Neural cell (in vitro differentiated cells): ENCODE data around the gene TNKS2. TPM values are rescaled to one million over a fixed set of nuclear protein-coding genes. Genes with fewer than 3 reads are reported as not detected.

ENCODE experiments used
- H2AFZ ChIP-seq: fragments of 200-600, 300-800 bp; sonication (generic), shearing (Covaris generic); 2 replicates; pipeline ENCODE4 v1.6.0; 2014; ENCODE audit warnings: low read depth, mild to moderate bottlenecking, antibody characterized with exemption, low read length, moderate library complexity
- H3F3A ChIP-seq: fragments of 200-600 bp; shearing (Covaris generic); 2 replicates; pipeline ENCODE4 v1.6.1; 2016; ENCODE audit warnings: mild to moderate bottlenecking, moderate library complexity, mixed read lengths, antibody characterized with exemption, low read length; ENCODE audit not compliant: insufficient read depth, poor library complexity, severe bottlenecking
- H3K27ac ChIP-seq: fragments of 200-600, 300-800 bp; sonication (generic), shearing (Covaris generic); 2 replicates; pipeline ENCODE4 v1.5.1; 2014; ENCODE audit warnings: mild to moderate bottlenecking, low read length, moderate library complexity
- H3K27me3 ChIP-seq: fragments of 300-800, 200-600 bp; sonication (generic), shearing (Covaris generic); 2 replicates; pipeline ENCODE4 v1.6.0; 2014; ENCODE audit warnings: mild to moderate bottlenecking, low read depth, low read length, moderate library complexity; ENCODE audit not compliant: insufficient read depth
- H3K36me3 ChIP-seq: fragments of 300-800, 200-600 bp; sonication (generic), shearing (Covaris generic); 2 replicates; pipeline ENCODE4 v1.5.1; 2014; ENCODE audit warnings: mild to moderate bottlenecking, antibody characterized with exemption, low read length, moderate library complexity; ENCODE audit not compliant: insufficient read depth
- H3K4me2 ChIP-seq: fragments of 300-800, 200-600 bp; sonication (generic), shearing (Covaris generic); 2 replicates; pipeline ENCODE4 v1.6.0; 2014; ENCODE audit warnings: mild to moderate bottlenecking, low read length
- H3K4me3 ChIP-seq: fragments of 300-800, 200-600 bp; sonication (generic), shearing (Covaris generic); 2 replicates; pipeline ENCODE4 v1.5.1; 2014; ENCODE audit warnings: mild to moderate bottlenecking, low read length, moderate library complexity
- H3K79me2 ChIP-seq: fragments of 200-600 bp; shearing (Covaris generic); replicated peaks from 2 replicates; pipeline ENCODE4 v1.6.0; 2014; ENCODE audit warnings: mild to moderate bottlenecking, low read length, moderate library complexity; ENCODE audit not compliant: insufficient read depth
- H3K9ac ChIP-seq: fragments of 300-800, 200-600 bp; sonication (generic), shearing (Covaris generic); 2 replicates; pipeline ENCODE4 v1.6.1; 2016; ENCODE audit warnings: mild to moderate bottlenecking, low read length, mixed read lengths
- H3K9me2 ChIP-seq: fragments of 200-600 bp; shearing (Covaris generic); 2 replicates; pipeline ENCODE4 v1.6.1; 2016; ENCODE audit warnings: mild to moderate bottlenecking, low read length, mixed read lengths; ENCODE audit not compliant: insufficient read depth
- H3K9me3 ChIP-seq: fragments of 200-600, 300-800 bp; sonication (generic), shearing (Covaris generic); 2 replicates; pipeline ENCODE4 v1.6.1; 2016; ENCODE audit warnings: mild to moderate bottlenecking, mixed run types, low read length, moderate library complexity, mixed read lengths
- H4K20me1 ChIP-seq: fragments of 200-600 bp; shearing (Covaris generic); 2 replicates; pipeline ENCODE4 v1.6.1; 2016; ENCODE audit warnings: mild to moderate bottlenecking, mixed run types; ENCODE audit not compliant: insufficient read depth
- EP300 ChIP-seq: fragments of 450-650 bp; conservative IDR thresholded peaks from 2 replicates; pipeline ENCODE4 v1.6.1; 2014; ENCODE audit warnings: antibody characterized with exemption, mild to moderate bottlenecking, moderate library complexity; ENCODE audit not compliant: poor library complexity, severe bottlenecking
- EZH2 ChIP-seq: fragments of 200-600, 300-800 bp; shearing (Covaris generic), sonication (generic); IDR thresholded peaks from 2 replicates; pipeline ENCODE4 v1.6.1; 2014; ENCODE audit warnings: antibody characterized with exemption, low read length, borderline replicate concordance, mild to moderate bottlenecking; ENCODE audit not compliant: insufficient read depth, poor library complexity, severe bottlenecking
- MXI1 ChIP-seq: fragments of 450-650 bp; conservative IDR thresholded peaks from 2 replicates; pipeline ENCODE4 v1.6.1; 2014; ENCODE audit warnings: antibody characterized with exemption, mild to moderate bottlenecking; ENCODE audit not compliant: poor library complexity, severe bottlenecking
- POLR2AphosphoS5 ChIP-seq: IDR thresholded peaks from 2 replicates; pipeline ENCODE4 v1.6.1; 2012
- RAD21 ChIP-seq: fragments of 450-650 bp; conservative IDR thresholded peaks from 2 replicates; pipeline ENCODE4 v1.6.1; 2014; ENCODE audit warnings: antibody characterized with exemption, mild to moderate bottlenecking, moderate library complexity
- SMC3 ChIP-seq: fragments of 450-650 bp; conservative IDR thresholded peaks from 2 replicates; pipeline ENCODE4 v1.6.1; 2014; ENCODE audit warnings: antibody characterized with exemption, mild to moderate bottlenecking, moderate library complexity; ENCODE audit not compliant: poor library complexity
- TAF1 ChIP-seq: IDR thresholded peaks from 2 replicates; pipeline ENCODE4 v1.6.1; 2012; ENCODE audit warnings: low read depth
- polyA plus RNA-seq: library from polyadenylated mRNA; depleted of rRNA; stranded (reverse); fragments of >200 nt; gene quantifications from 2 replicates; pipeline ENCODE4 v1.2.3, GENCODE V29; 2014
- TF ChIP-seq, protein P1 (sequence below): fragments of 450-650 bp; IDR thresholded peaks from 2 replicates; pipeline ENCODE4 v1.5.1; 2014; ENCODE audit warnings: antibody characterized with exemption, mild to moderate bottlenecking, moderate library complexity; ENCODE audit not compliant: poor library complexity, severe bottlenecking
- TF ChIP-seq, protein P2 (sequence below): IDR thresholded peaks from 2 replicates; pipeline ENCODE4 v1.6.1; 2012; ENCODE audit warnings: borderline replicate concordance

The TNKS2 gene
- polyA plus RNA-seq, 1 donor from 2014 or later = 28.0 TPM

DNA sequence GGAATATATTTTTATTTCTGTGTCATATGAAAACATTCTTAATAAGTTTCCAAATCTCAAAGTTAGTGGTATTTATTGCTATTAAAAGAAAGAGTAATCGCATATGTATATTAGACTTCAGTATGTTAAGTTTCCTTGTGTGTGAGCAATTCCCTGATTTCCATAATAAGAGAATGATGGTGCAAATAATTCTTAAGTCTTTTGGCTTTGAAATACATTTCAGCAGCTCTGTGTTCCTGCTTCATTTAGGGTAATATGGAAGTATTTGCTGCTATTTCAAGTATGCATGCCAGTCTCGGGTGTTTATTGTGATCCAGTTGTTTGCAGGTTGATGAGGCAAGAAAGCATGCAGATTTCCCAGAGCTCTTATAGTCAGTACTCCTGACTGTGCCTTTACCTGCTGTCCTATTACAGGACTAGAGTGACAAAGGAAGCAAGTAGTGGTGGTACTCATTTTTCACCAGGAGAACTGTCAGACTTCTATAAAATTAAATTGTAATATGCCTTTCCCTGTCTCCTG, 67.4 kb downstream of the TNKS2 start:
- no peaks in the 10 kb centered on the region for H3K9me3 ChIP-seq
- no peaks in the 10 kb centered on the region for H3K9me2 ChIP-seq
- H3K4me2 ChIP-seq = no peak overlapping the region
- H3K36me3 ChIP-seq = peaks cover 15% of the 10 kb centered on the region
- no peaks in the 10 kb centered on the region for H3K27me3 ChIP-seq
- H3K27ac ChIP-seq = no peak overlapping the region
- no peaks in the 10 kb centered on the region for H3K79me2 ChIP-seq
- no peaks in the 10 kb centered on the region for H3F3A ChIP-seq
- no peaks in the 10 kb centered on the region for H4K20me1 ChIP-seq
- no peak overlapping the region for H2AFZ ChIP-seq
- H3K4me3 ChIP-seq = no peak overlapping the region
- TF ChIP-seq, protein P1, sequence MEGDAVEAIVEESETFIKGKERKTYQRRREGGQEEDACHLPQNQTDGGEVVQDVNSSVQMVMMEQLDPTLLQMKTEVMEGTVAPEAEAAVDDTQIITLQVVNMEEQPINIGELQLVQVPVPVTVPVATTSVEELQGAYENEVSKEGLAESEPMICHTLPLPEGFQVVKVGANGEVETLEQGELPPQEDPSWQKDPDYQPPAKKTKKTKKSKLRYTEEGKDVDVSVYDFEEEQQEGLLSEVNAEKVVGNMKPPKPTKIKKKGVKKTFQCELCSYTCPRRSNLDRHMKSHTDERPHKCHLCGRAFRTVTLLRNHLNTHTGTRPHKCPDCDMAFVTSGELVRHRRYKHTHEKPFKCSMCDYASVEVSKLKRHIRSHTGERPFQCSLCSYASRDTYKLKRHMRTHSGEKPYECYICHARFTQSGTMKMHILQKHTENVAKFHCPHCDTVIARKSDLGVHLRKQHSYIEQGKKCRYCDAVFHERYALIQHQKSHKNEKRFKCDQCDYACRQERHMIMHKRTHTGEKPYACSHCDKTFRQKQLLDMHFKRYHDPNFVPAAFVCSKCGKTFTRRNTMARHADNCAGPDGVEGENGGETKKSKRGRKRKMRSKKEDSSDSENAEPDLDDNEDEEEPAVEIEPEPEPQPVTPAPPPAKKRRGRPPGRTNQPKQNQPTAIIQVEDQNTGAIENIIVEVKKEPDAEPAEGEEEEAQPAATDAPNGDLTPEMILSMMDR = no peak
- no peak for TF ChIP-seq MXI1
- TF ChIP-seq EP300 = no peak
- no peak for TF ChIP-seq POLR2AphosphoS5
- no peak for TF ChIP-seq RAD21
- TF ChIP-seq, protein P2, sequence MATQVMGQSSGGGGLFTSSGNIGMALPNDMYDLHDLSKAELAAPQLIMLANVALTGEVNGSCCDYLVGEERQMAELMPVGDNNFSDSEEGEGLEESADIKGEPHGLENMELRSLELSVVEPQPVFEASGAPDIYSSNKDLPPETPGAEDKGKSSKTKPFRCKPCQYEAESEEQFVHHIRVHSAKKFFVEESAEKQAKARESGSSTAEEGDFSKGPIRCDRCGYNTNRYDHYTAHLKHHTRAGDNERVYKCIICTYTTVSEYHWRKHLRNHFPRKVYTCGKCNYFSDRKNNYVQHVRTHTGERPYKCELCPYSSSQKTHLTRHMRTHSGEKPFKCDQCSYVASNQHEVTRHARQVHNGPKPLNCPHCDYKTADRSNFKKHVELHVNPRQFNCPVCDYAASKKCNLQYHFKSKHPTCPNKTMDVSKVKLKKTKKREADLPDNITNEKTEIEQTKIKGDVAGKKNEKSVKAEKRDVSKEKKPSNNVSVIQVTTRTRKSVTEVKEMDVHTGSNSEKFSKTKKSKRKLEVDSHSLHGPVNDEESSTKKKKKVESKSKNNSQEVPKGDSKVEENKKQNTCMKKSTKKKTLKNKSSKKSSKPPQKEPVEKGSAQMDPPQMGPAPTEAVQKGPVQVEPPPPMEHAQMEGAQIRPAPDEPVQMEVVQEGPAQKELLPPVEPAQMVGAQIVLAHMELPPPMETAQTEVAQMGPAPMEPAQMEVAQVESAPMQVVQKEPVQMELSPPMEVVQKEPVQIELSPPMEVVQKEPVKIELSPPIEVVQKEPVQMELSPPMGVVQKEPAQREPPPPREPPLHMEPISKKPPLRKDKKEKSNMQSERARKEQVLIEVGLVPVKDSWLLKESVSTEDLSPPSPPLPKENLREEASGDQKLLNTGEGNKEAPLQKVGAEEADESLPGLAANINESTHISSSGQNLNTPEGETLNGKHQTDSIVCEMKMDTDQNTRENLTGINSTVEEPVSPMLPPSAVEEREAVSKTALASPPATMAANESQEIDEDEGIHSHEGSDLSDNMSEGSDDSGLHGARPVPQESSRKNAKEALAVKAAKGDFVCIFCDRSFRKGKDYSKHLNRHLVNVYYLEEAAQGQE = no peak
- no peak for TF ChIP-seq SMC3
- no peak for TF ChIP-seq EZH2
- no peak for TF ChIP-seq TAF1
- H3K9ac ChIP-seq = no peak overlapping the region

DNA sequence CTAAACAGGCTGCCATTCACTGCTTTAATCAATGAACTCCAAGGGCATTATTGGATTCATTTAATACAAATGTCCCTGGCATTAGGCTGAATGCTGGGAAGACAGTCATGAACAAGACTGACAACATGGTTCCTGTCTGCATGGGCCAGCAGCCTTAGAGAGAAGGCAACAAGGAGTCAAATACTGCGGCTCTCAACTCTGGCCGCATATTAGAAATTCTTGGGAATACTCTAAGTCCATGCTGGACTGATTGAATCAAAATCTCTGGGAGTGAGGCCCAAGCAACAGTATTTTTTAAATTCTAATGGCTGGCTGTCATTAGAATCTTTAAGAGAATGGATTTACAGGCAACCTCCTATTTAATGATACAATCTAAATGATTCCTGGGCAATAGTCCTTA, 76.9 kb downstream of the TNKS2 start:
- Histone ChIP-seq H3K27me3 (no peaks in the 10 kb centered on the region), H4K20me1 (no peaks in the 10 kb centered on the region), H3K4me2 (no peak overlapping the region), H3K4me3 (no peak overlapping the region), H3K79me2 (no peaks in the 10 kb centered on the region), H3F3A (no peaks in the 10 kb centered on the region), H3K27ac (no peak overlapping the region), H3K9ac (no peak overlapping the region), H2AFZ (no peak overlapping the region), H3K36me3 (no peaks in the 10 kb centered on the region), H3K9me2 (no peaks in the 10 kb centered on the region), H3K9me3 (no peaks in the 10 kb centered on the region)
- no peak for TF ChIP-seq EP300
- TF ChIP-seq TAF1 = no peak
- TF ChIP-seq, protein P2 = no peak
- no peak for TF ChIP-seq MXI1
- no peak for TF ChIP-seq RAD21
- TF ChIP-seq POLR2AphosphoS5 = no peak
- TF ChIP-seq, protein P1 = no peak
- TF ChIP-seq SMC3 = no peak
- TF ChIP-seq EZH2 = no peak
